Transverse colon (tissue), 4 donors: Measurements from ENCODE around the gene CLDN18. TPM values are rescaled to one million over a fixed set of nuclear protein-coding genes. Genes with fewer than 3 reads are reported as not detected.

Experiments used
- DNase-seq: peaks from one replicate; pipeline ENCODE4 v3.0.0-alpha.2; 2019
- H3K27ac ChIP-seq, 4 donors: fragments of 200-600 bp; sonication (generic); 2 replicates each; pipeline ENCODE4 v1.5.1; 2016 to 2018; ENCODE audit warnings: inconsistent platforms in 4 of 4
- H3K27me3 ChIP-seq: fragments of 200-600 bp; sonication (generic); 2 replicates; pipeline ENCODE4 v1.5.1; 2017; ENCODE audit warnings: inconsistent platforms
- H3K36me3 ChIP-seq, 4 donors: fragments of 200-600 bp; sonication (generic); 2 replicates each; pipeline ENCODE4 v1.5.1; 2017 to 2019; ENCODE audit warnings: inconsistent platforms in 4 of 4
- H3K4me1 ChIP-seq, 4 donors: fragments of 200-600 bp; sonication (generic); 2 replicates each; pipeline ENCODE4 v1.5.1; 2017 to 2020; ENCODE audit warnings: inconsistent platforms in 4 of 4
- H3K4me3 ChIP-seq, 4 donors: fragments of 200-600 bp; sonication (generic); 1 replicate in 1 of 4; 2 replicates in 3 of 4; pipeline versions ENCODE4 v1.5.1 to v1.6.1; 2017 to 2019; ENCODE audit warnings: inconsistent platforms in 4 of 4
- H3K9me3 ChIP-seq, 2 donors: fragments of 200-600 bp; sonication (generic); 2 replicates each; pipeline ENCODE4 v1.5.1; 2017 to 2019; ENCODE audit warnings: inconsistent platforms in 2 of 2
- EP300 ChIP-seq: sonication (generic); formaldehyde crosslinking; IDR thresholded peaks from one replicate; pipeline ENCODE4 v1.6.1; 2017; ENCODE audit warnings: antibody characterized with exemption, low read depth
- POLR2A ChIP-seq: fragments of 450-650 bp; IDR thresholded peaks from one replicate; pipeline ENCODE4 v1.6.1; 2016; ENCODE audit warnings: antibody characterized with exemption, mild to moderate bottlenecking, moderate library complexity
- POLR2AphosphoS5 ChIP-seq, 3 donors: sonication (generic); formaldehyde crosslinking; IDR thresholded peaks; one replicate each; pipeline ENCODE4 v1.6.1; 2016; ENCODE audit warnings: antibody characterized with exemption in 3 of 3
- WGBS, 2 donors: methylation state at CpG; one replicate each; pipeline ENCODE4 v1.1.5; 2018; ENCODE audit warnings: low coverage in 1 of 2; 5-methylcytosine and 5-hydroxymethylcytosine counted together
- in situ Hi-C, 4 donors: fragments of 200-750 bp; cut with MboI; loops; one replicate each; pipeline versions ENCODE4 v1.15.0 to v1.15.1; 2017; ENCODE audit warnings: low sequenced_read_pairs in 3 of 4, low pct_ligation_motif_present in 1 of 4, low pct_unique_long_range_greater_than_20kb in 1 of 4
- intact Hi-C: fragments of 100-400 bp; cut with DNase I; formaldehyde crosslinking; loops from one replicate; pipeline ENCODE4 v1.15.1; 2023; ENCODE audit warnings: low total_unique reads
- total RNA-seq, 4 donors: library from RNA; depleted of rRNA; stranded (reverse); fragments of >200 nt; gene quantifications; one replicate each; pipeline ENCODE4 v1.1.0, GENCODE V29; 2016
- TF ChIP-seq, protein P1 (sequence below), 5 experiments: fragments of 200-600 bp in 3 of 5; fragments of 450-650 bp in 2 of 5; sonication (generic) in 3 of 5; IDR thresholded peaks; 1 replicate in 2 of 5; 2 replicates in 3 of 5; pipeline ENCODE4 v1.5.1; 2016 to 2017; ENCODE audit warnings: antibody characterized with exemption in 5 of 5, inconsistent platforms in 3 of 5, mild to moderate bottlenecking in 2 of 5, moderate library complexity in 1 of 5

Gene CLDN18
- total RNA-seq, 4 donors from 2014 or later, result not detected

DNA sequence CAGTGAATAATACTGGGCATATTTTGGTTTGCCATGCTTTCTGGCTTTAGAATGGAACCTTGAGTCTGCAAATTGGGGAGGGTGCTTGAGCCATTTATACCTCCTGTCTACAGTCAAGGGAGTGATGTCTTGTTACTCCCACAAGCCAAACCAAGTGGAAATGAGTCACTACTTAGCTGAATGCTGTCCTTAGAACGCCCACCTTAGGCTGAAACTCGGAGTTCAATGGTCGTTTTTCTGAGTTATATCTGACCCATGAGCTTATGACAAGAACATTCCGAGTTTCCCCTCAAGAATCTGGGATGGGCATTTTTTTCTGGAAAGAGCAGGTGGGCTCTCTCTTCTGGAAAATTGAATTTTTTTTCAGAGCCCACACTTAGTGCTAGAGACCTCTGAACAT, 17.4 kb upstream of the CLDN18 start:
- intact Hi-C loops, result no loop called here
- no peak for TF ChIP-seq EP300
- no peak for TF ChIP-seq POLR2A
- no peak for TF ChIP-seq POLR2AphosphoS5 (IDR thresholded peaks at IDR 0.05)
- TF ChIP-seq, protein P1, sequence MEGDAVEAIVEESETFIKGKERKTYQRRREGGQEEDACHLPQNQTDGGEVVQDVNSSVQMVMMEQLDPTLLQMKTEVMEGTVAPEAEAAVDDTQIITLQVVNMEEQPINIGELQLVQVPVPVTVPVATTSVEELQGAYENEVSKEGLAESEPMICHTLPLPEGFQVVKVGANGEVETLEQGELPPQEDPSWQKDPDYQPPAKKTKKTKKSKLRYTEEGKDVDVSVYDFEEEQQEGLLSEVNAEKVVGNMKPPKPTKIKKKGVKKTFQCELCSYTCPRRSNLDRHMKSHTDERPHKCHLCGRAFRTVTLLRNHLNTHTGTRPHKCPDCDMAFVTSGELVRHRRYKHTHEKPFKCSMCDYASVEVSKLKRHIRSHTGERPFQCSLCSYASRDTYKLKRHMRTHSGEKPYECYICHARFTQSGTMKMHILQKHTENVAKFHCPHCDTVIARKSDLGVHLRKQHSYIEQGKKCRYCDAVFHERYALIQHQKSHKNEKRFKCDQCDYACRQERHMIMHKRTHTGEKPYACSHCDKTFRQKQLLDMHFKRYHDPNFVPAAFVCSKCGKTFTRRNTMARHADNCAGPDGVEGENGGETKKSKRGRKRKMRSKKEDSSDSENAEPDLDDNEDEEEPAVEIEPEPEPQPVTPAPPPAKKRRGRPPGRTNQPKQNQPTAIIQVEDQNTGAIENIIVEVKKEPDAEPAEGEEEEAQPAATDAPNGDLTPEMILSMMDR (IDR thresholded peaks at IDR 0.05), result no peak
- Histone ChIP-seq H3K27me3 (no peaks in the 10 kb centered on the region), H3K4me1 (no peaks in the 10 kb centered on the region), H3K9me3 (peaks cover 5 to 12% of the 10 kb centered on the region in 2 donors), H3K36me3 (no peaks in the 10 kb centered on the region), H3K27ac (no peak overlapping the region), H3K4me3 (no peak overlapping the region)
- 62 to 95% methylated on average over 3 to 4 of the region's 4 CpGs for WGBS, 2 donors
- DNase-seq, result no peak
- in situ Hi-C loops, result no loop called here

DNA sequence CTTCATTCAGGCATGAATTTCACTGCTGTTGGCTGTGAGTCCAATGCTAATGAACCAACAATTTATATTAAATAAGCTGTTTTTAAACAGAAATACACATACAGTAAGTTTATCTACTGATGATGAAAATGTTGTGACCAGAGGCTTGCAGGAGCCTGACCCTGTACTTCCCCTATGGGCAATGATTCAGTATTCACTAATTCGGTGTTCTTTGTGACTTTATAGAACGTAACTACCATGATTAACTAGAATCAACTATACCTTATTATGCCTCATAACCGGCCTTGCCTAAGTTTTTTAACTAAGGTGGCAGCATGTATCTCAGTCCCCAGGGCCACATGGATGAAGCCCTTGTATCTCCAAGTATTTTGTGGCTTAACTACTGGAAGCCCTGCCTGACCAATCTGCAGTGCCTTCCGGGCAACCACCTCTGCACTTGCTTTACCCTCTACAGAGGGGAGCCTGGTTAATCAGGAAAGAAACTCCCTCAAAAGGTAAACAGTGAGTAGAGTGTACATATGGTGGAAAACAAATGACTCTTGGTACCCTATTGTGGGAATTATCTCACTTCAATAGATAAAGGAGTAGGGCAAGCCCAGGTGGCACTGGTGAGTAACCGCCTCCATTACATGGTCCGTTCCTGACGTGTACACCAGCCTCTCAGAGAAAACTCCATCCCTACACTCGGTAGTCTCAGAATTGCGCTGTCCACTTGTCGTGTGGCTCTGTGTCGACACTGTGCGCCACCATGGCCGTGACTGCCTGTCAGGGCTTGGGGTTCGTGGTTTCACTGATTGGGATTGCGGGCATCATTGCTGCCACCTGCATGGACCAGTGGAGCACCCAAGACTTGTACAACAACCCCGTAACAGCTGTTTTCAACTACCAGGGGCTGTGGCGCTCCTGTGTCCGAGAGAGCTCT, 11.6 kb upstream of the CLDN18 start:
- no peaks in the 10 kb centered on the region for H3K27me3 ChIP-seq
- WGBS, 2 donors, result 87% methylated on average over 3 to 18 of the region's 18 CpGs
- intact Hi-C loops, result no loop called here
- no peaks in the 10 kb centered on the region for H3K36me3 ChIP-seq
- H3K27ac ChIP-seq, result no peak overlapping the region
- H3K4me1 ChIP-seq, result no peaks in the 10 kb centered on the region
- TF ChIP-seq POLR2A (no peak), EP300 (no peak), POLR2AphosphoS5 (IDR thresholded peaks at IDR 0.05) (no peak)
- TF ChIP-seq, protein P1 (IDR thresholded peaks at IDR 0.05), result no peak
- DNase-seq, result no peak
- peaks cover 5 to 12% of the 10 kb centered on the region in 2 donors for H3K9me3 ChIP-seq
- no peak overlapping the region for H3K4me3 ChIP-seq
- in situ Hi-C loops, result no loop called here

DNA sequence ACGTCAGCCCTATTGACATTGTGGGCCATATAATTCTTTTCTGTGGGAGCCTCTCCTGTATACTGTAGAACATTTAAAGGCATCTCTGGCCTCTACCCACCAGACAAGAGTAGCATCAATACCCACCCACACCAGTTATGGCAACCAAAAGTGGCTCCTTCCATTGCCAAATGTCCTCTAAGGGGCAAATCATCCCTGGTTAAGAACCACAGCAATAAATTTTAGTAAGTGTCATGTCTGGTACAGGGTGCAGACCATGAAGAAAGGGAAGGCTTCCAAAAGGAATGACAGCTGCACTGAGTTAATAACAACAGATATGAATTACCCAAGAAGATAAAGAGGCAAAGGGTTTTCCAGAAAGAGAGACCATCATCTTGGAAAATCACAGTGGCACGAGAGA, 6.9 kb upstream of the CLDN18 start:
- in situ Hi-C loops, result no loop called here
- Histone ChIP-seq H3K36me3 (no peaks in the 10 kb centered on the region), H3K27me3 (no peaks in the 10 kb centered on the region), H3K9me3 (no peaks in the 10 kb centered on the region), H3K27ac (no peak overlapping the region), H3K4me3 (no peak overlapping the region), H3K4me1 (no peaks in the 10 kb centered on the region)
- intact Hi-C loops, result no loop called here
- no peak for DNase-seq
- 63 to 65% methylated on average over 2 of the region's 2 CpGs for WGBS, 2 donors
- TF ChIP-seq EP300 (no peak), POLR2AphosphoS5 (IDR thresholded peaks at IDR 0.05) (no peak), POLR2A (no peak)
- TF ChIP-seq, protein P1 (IDR thresholded peaks at IDR 0.05), result no peak

DNA sequence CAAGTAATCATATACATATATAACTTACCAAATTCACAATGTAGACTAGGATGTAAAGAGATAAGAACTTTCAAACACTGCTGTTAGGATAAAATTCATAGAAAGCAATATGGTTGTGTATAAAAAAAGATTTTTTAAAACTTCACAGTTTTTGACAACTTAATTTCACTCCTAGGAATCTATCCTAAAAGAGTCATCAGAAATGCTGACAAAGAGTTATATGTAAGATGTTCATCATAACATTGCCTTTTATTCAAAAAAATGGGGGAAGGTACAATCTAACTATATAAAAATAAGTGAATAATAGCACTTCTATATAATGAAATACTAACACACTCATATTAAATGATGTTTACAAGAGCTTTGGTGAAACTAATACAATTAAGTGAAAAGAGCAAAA, 4.3 kb upstream of the CLDN18 start:
- intact Hi-C loops (no loop called here), in situ Hi-C loops (no loop called here)
- no peaks in the 10 kb centered on the region for H3K27me3 ChIP-seq

More for the DNA sequence above, 4.3 kb upstream of the CLDN18 start:
- Histone ChIP-seq H3K27ac (no peak overlapping the region), H3K4me3 (no peak overlapping the region), H3K36me3 (no peaks in the 10 kb centered on the region), H3K9me3 (no peaks in the 10 kb centered on the region), H3K4me1 (no peaks in the 10 kb centered on the region)
- no peak for DNase-seq
- TF ChIP-seq EP300, result no peak
- TF ChIP-seq POLR2A, result no peak
- TF ChIP-seq, protein P1 (IDR thresholded peaks at IDR 0.05), result no peak
- no peak for TF ChIP-seq POLR2AphosphoS5 (IDR thresholded peaks at IDR 0.05)
